Activated naive CD8-positive, alpha-beta T cell treated with anti-CD3 and anti-CD28 coated beads, Interleukin-2, amount 10 ng/mL, durations not matched to agents 7 days and 5 days (primary cell): ENCODE results near the gene CGNL1. TPM values are rescaled to one million over a fixed set of nuclear protein-coding genes. Genes with fewer than 3 reads are reported as not detected.

Source experiments
- ATAC-seq: fragments of 150-1000 bp; cut with Tn5 transposase; one replicate; pipeline ENCODE4 v1.10.0; 2021; ENCODE audit warnings: low read depth, moderate library complexity
- POLR2A ChIA-PET: fragments of 350-600 bp; sonication (Branson Sonifier 250); formaldehyde crosslinking; loops from one replicate; lab custom pipeline; 2021; ENCODE audit warnings: antibody characterized with exemption; lab: Charles Lee
- DNase-seq: peaks from one replicate; pipeline ENCODE4 v3.0.0; 2021
- H3K27ac Mint-ChIP-seq: one replicate; pipeline ENCODE4 v1.8.0; 2022; ENCODE audit warnings: mild to moderate bottlenecking, mixed read lengths
- H3K27me3 Mint-ChIP-seq: one replicate; pipeline ENCODE4 v1.8.0; 2022; ENCODE audit warnings: mild to moderate bottlenecking, moderate library complexity, mixed read lengths
- H3K36me3 Mint-ChIP-seq: one replicate; pipeline ENCODE4 v1.8.0; 2021; ENCODE audit warnings: mild to moderate bottlenecking, mixed read lengths
- H3K4me1 Mint-ChIP-seq: one replicate; pipeline ENCODE4 v1.8.0; 2021; ENCODE audit warnings: mixed read lengths
- H3K4me3 Mint-ChIP-seq: one replicate; pipeline ENCODE4 v1.8.0; 2022; ENCODE audit warnings: mild to moderate bottlenecking, moderate library complexity, mixed read lengths
- H3K9me3 Mint-ChIP-seq: one replicate; pipeline ENCODE4 v1.8.0; 2021; ENCODE audit warnings: mixed read lengths
- total RNA-seq, 2 experiments: library from RNA; stranded (reverse); gene quantifications; one replicate each; pipeline ENCODE4 v1.2.3, GENCODE V29; 2021

The CGNL1 gene
- total RNA-seq, 2 experiments from 2014 or later, result not detected

DNA sequence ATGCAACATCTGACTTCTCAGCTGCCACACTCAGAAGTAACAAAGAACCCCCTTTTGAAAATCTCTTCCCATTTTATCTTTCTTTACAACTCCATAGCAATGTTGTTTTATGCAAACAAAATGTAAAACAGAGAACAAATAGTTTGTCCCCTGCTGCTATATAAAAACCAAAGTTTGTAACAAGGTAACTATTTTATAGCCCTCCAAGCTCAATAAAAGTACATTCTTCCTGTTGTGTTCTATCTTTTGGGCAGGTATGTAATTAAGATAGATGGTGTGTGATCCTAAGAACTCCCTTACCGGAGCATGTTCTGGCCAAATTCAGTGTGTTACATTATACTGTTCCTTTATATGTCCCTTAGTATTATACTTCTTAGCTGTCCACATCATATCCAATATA is 12.6 kb upstream of the CGNL1 start:
- DNase-seq, result no peak
- POLR2A ChIA-PET, result no interaction called here
- H3K36me3 Mint-ChIP-seq, result no peaks in the 10 kb centered on the region

DNA sequence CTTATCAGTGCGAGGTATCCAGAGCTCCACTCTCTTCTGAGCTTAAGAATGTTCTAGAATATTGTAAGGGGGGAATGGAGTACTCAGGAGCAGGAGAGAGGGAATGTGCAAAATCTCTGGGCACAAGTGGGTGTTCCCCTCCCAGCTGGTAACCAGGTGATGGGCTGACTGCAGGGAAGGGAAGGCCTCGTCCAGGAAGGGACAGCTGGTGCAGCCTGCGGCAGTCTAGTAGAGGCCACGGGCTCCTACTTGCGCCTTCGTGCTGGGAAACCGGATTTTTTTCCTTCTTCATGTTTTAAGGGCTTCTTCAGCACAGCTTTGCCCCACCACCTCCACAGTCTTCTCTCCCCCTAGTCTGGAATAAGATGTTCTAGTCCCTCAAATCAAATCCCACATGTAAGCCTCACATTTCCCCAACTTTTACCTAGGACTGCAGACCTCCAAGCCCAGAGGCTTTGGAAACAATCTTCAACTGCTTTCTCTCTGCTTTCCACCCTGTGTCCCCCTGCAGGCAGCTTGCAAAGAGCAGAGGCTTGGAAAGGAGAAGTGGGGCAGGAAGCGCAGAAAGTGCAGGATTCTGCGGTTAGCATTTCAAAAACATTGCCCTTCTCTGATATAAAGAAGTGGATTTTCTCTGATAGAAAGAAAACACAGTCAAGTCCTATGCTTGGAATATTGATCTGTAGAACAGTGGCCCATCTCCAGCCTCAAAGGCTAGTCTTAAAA is 11.9 kb upstream of the CGNL1 start:
- H3K27ac Mint-ChIP-seq, result no peak overlapping the region
- no peak for DNase-seq
- H3K9me3 Mint-ChIP-seq, result no peaks in the 10 kb centered on the region
- no peaks in the 10 kb centered on the region for H3K36me3 Mint-ChIP-seq
- no peak overlapping the region for H3K4me3 Mint-ChIP-seq
- H3K27me3 Mint-ChIP-seq, result no peaks in the 10 kb centered on the region
- POLR2A ChIA-PET, result interaction anchor here (0.5 to 0.7 kb wide), 2 partner anchors 354 to 810 kb away, joined by 3 to 5 read pairs; no protein-coding TSS in a partner anchor
- H3K4me1 Mint-ChIP-seq, result no peaks in the 10 kb centered on the region
- no peak for ATAC-seq

More for the DNA sequence above, 12.6 kb upstream of the CGNL1 start:
- Mint-ChIP-seq H3K4me3 (no peak overlapping the region), H3K9me3 (no peaks in the 10 kb centered on the region), H3K27ac (no peak overlapping the region), H3K4me1 (no peaks in the 10 kb centered on the region), H3K27me3 (no peaks in the 10 kb centered on the region)
- ATAC-seq, result no peak

DNA sequence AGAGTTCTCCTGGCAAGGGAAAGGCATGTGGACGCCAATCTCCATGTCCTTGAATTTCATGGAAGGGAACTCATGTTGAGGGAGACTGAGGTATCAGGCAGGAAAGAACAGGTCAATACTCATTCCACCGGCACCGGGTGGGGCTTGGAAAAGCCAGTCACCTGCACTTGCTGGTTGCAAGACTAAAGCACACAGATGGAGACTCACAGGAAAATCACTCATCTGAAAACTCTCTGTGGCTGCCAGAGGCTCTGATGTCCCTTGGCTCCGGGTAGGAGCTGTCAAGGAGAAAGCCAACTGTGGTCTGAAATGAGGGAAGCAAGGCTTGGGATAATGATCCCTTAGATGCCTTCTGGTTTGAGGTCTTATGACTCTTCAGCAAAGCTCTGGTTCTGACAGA is 8.7 kb upstream of the CGNL1 start:
- ATAC-seq (no peak), DNase-seq (no peak)
- no peaks in the 10 kb centered on the region for H3K36me3 Mint-ChIP-seq
- H3K4me1 Mint-ChIP-seq, result no peaks in the 10 kb centered on the region
- POLR2A ChIA-PET, result no interaction called here
- H3K27me3 Mint-ChIP-seq, result peaks cover 1% of the 10 kb centered on the region
- no peak overlapping the region for H3K4me3 Mint-ChIP-seq
- H3K27ac Mint-ChIP-seq, result no peak overlapping the region
- no peaks in the 10 kb centered on the region for H3K9me3 Mint-ChIP-seq

DNA sequence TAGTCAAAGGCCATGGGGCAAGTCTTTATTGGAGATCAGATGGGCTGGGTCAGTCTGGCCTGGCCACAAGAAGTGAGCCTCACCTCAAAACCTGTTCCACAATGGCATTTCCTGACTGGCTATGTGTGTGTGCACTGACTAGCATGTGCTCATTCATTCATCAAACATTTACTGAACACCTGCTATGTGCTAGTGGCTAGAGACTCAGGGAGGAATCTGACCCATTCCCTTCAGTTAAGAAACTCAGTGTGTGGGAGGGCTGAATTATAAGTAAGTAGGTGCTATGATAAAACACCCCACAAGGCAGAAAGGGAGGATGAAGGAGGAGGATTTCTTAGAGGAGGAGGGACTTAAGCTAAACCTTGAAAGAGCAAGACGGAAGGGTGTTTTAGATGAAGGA is 5.4 kb upstream of the CGNL1 start:
- DNase-seq (no peak), ATAC-seq (no peak)
- peaks cover 1% of the 10 kb centered on the region for H3K36me3 Mint-ChIP-seq
- H3K4me1 Mint-ChIP-seq, result peaks cover 1% of the 10 kb centered on the region
- H3K9me3 Mint-ChIP-seq, result no peaks in the 10 kb centered on the region
- H3K27ac Mint-ChIP-seq, result no peak overlapping the region
- peaks cover 31% of the 10 kb centered on the region for H3K27me3 Mint-ChIP-seq
- POLR2A ChIA-PET, result no interaction called here
- H3K4me3 Mint-ChIP-seq, result no peak overlapping the region

DNA sequence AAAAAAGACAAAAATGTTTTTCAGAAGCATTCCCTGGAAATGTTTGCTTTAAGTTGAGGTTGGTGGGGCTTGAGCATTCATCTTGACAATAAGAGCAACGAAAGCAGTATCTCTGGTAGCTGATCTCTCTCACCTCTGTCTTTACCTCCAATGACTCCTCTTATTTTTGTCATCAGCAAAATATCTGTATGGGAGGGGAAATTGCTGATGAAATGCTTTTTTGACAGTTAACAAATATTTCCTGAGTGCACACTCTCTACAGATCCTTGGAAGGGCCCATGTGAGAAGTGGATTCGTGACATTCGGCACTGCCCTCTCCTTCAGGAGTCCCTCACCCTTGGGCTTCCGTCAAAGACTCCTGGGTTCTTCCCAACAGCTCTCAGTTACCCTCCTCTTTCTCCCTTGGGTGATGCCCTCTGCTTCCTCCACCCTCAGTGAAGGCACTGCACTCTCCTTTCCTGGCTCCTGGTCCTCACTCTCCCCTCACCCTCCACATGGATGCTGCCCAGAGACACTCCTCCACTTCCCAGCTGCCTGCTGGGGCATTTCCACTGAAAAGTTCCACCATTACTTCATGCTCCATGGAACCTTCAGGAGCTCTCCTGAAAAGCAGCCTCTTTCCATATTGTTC is 2.9 kb upstream of the CGNL1 start:
- Mint-ChIP-seq H3K27me3 (peaks cover 48% of the 10 kb centered on the region), H3K36me3 (peaks cover 2% of the 10 kb centered on the region), H3K27ac (no peak overlapping the region), H3K4me1 (peaks cover 2% of the 10 kb centered on the region), H3K9me3 (no peaks in the 10 kb centered on the region), H3K4me3 (no peak overlapping the region)
- DNase-seq (no peak), ATAC-seq (no peak)
- POLR2A ChIA-PET, result no interaction called here

DNA sequence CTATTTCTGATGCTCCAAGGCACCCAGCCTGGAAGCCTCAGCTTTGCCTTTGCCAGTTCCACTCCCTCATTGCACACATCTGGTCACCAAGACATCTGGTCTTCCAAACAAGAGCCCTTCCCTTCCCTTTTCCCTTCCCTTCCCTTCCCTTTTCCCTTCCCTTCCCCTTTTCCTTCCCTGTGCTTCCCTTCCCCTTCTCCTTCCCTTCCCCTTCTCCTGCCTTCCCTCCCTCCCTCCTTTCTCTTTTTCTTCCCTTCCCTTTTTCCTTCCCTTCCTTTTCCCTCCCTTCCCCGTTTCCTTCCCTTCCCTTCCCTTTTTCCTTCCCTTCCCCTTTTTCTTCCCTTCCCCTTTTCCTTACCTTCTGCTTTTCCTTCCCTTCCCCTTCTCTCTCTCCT is 2.4 kb upstream of the CGNL1 start:
- peaks cover 2% of the 10 kb centered on the region for H3K36me3 Mint-ChIP-seq
- no peak for ATAC-seq
- H3K4me1 Mint-ChIP-seq, result peaks cover 2% of the 10 kb centered on the region
- no peaks in the 10 kb centered on the region for H3K9me3 Mint-ChIP-seq
- POLR2A ChIA-PET, result no interaction called here
- H3K27me3 Mint-ChIP-seq, result peaks cover 53% of the 10 kb centered on the region
- H3K4me3 Mint-ChIP-seq, result no peak overlapping the region
- no peak for DNase-seq
- no peak overlapping the region for H3K27ac Mint-ChIP-seq

DNA sequence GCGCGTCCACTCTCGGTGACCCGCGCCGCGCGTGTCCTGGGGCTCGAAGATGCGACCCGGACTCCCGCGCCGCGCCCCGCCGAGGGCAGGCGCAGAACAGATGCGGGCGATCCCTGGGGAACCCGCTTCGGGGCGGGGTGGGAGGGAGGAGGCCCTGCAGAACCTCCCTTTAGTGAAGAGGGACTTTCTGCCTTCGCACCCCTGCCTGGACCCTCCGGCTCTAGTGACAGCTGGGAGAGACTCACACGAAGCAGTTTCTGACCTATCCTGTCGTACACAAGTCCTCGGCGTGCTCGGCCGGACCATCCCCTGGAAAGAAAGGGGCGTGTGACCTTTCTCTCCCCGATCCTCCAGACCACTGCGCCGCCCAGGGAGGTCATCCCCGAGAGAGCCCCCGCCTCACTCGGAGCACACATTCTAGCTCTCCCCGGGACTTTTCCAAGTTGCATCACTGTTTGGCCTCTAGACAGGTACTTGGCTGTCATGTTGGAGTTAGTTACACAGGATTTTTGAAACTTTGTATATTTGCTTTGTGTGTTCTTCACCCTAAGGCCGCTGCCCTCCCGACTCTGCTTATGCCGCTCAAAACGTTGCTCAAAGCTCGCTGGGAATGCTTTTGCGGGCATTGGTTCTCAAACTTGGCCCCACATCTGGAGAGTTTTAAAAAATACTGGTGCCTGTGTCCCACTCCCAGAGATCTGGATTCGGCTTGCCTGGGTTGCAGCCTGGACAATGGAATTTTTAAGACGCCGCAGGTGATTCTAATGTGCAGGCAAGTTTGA is 582 bp downstream of the CGNL1 start:
- ATAC-seq (no peak), DNase-seq (no peak)
- peak overlapping the region; percentile 20 for H3K4me3 Mint-ChIP-seq
- H3K4me1 Mint-ChIP-seq, result peaks cover 2% of the 10 kb centered on the region
- H3K36me3 Mint-ChIP-seq, result peaks cover 2% of the 10 kb centered on the region
- H3K9me3 Mint-ChIP-seq, result no peaks in the 10 kb centered on the region
- POLR2A ChIA-PET, result no interaction called here
- no peak overlapping the region for H3K27ac Mint-ChIP-seq
- H3K27me3 Mint-ChIP-seq, result peaks cover 59% of the 10 kb centered on the region

DNA sequence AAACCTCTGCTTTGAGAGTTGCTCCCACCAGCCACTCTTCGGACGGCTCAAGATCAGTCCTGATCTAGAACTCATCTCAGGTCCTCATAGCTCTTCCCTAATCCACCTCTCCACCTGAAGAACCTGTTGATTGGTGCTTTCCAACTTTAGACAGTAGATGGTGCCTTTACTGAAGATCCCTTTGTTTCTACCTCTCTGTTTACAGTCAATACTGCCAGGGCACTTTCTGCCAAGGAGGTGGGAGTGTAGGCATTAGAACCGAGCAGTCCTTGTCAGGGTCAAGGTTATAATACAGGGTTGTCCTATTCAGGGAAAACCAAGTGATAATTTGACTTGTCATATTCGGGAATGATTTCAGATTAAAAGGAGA is 1.2 kb downstream of the CGNL1 start:
- Mint-ChIP-seq H3K36me3 (peaks cover 2% of the 10 kb centered on the region), H3K4me1 (peaks cover 2% of the 10 kb centered on the region), H3K27me3 (peaks cover 59% of the 10 kb centered on the region), H3K9me3 (no peaks in the 10 kb centered on the region), H3K4me3 (no peak overlapping the region), H3K27ac (no peak overlapping the region)
- POLR2A ChIA-PET, result no interaction called here
- DNase-seq (no peak), ATAC-seq (no peak)

DNA sequence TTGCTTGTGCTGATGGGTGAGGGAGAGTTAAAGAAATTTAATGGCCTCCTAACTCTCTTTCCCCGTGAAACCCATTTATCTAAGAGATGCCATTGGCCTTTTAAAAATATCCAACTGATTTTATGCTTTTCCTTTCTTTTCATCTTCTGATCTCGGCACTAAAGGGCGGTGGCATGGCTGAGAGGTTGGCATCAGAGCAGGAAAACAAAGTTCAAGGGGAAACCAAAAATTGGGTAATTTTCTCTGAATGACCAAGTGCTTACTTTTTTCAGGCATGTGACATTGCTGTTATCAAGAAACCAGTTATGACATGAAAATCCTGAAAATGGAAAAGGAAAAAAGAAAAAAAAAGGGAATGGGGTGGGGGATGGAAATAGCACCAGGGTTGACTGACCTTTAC is 3.2 kb downstream of the CGNL1 start:
- H3K27ac Mint-ChIP-seq, result no peak overlapping the region
- H3K9me3 Mint-ChIP-seq, result no peaks in the 10 kb centered on the region
- H3K36me3 Mint-ChIP-seq, result peaks cover 2% of the 10 kb centered on the region
- DNase-seq (no peak), ATAC-seq (no peak)
- POLR2A ChIA-PET, result no interaction called here
- peaks cover 49% of the 10 kb centered on the region for H3K27me3 Mint-ChIP-seq
- H3K4me1 Mint-ChIP-seq, result peaks cover 2% of the 10 kb centered on the region
- no peak overlapping the region for H3K4me3 Mint-ChIP-seq

DNA sequence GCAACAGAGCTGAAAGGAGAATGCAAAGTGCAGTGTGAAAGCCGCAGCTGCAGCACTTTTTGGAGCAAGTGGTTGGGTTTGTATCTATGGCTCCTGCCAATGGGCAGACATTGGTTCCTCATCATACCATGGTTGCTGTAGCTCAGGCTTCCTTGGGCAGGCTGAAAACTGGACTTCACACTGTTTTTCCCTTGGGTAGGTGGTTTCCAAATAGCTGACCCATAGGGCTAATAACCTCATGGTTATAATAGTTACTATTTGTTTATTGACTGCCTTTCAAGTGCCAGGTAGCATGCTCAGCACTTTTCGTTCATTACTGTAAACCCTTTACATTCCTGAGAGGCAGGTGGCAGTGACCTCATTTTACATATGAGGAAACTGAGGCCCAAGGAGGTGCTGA is 4.5 kb downstream of the CGNL1 start:
- Mint-ChIP-seq H3K4me1 (peaks cover 1% of the 10 kb centered on the region), H3K27me3 (peaks cover 35% of the 10 kb centered on the region), H3K36me3 (peaks cover 1% of the 10 kb centered on the region), H3K27ac (no peak overlapping the region), H3K4me3 (no peak overlapping the region), H3K9me3 (no peaks in the 10 kb centered on the region)
- no peak for DNase-seq
- no peak for ATAC-seq
- POLR2A ChIA-PET, result no interaction called here

DNA sequence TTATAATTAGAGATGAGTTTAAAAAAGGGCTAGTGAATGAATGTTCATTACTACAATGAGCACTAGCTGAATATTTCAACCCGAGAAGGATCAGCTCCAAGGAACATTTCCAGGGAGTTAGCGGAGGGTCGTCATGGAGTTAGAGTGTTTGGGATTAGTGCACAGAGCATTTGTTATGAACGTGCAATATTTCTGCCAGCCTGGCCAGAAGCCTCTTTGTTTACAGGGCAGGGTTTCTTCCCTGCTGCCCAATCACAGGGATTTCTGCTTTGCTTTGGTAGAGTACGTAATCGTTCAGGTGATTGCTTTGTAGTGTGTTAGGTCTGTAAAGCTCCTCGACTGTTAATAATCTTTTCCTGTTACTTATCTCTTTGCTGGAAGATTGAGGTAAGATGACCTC is 5.9 kb downstream of the CGNL1 start:
- ATAC-seq, result no peak
- DNase-seq, result no peak
- H3K4me1 Mint-ChIP-seq, result no peaks in the 10 kb centered on the region
- no peak overlapping the region for H3K27ac Mint-ChIP-seq
- H3K4me3 Mint-ChIP-seq, result no peak overlapping the region
- no peaks in the 10 kb centered on the region for H3K36me3 Mint-ChIP-seq
- H3K9me3 Mint-ChIP-seq, result no peaks in the 10 kb centered on the region
- peaks cover 27% of the 10 kb centered on the region for H3K27me3 Mint-ChIP-seq
- POLR2A ChIA-PET, result no interaction called here

DNA sequence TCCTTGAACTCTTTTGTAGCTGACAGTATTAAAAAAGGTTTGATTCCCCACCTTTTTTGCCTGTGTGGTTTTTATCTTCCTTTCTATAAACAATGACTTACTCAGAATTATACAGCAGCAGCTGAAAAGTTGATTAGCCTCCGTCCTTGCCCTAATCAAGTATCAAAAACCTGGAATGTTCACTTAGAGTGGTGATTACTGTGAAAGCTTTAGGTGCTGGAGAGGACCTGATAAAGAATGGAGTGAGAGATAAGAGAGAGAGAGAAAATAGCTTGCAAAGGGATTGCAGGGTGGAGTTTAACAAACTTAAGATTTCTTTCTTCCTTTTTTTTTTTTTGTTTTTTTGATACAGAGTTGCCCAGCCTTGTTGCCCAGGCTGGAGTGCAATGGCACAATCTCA is 6.7 kb downstream of the CGNL1 start:
- POLR2A ChIA-PET, result no interaction called here
- Mint-ChIP-seq H3K4me1 (no peaks in the 10 kb centered on the region), H3K9me3 (no peaks in the 10 kb centered on the region), H3K27me3 (peaks cover 19% of the 10 kb centered on the region), H3K36me3 (no peaks in the 10 kb centered on the region), H3K4me3 (no peak overlapping the region), H3K27ac (no peak overlapping the region)
- ATAC-seq (no peak), DNase-seq (no peak)

DNA sequence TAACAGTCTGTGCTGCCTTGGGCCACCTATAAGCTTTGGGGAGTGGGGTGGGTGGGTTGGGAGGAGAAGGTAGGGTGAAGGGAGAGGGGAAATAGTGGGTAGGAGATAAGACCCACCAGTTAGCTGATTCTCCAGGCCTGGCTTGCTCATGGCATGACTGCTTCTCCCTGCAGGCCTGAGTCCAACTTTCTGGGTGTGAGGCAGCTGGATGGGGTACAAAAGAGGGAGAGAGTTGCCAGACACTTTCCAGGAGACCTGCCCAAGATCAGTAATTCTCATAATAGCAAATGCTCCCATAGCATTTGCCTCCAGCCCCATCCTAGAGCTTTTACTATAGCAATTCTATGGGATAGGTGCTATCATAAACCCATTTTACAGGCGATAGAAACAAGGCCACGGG is 7.7 kb downstream of the CGNL1 start:
- H3K27me3 Mint-ChIP-seq, result peaks cover 10% of the 10 kb centered on the region
- no peak overlapping the region for H3K27ac Mint-ChIP-seq
- no peaks in the 10 kb centered on the region for H3K9me3 Mint-ChIP-seq
- H3K4me3 Mint-ChIP-seq, result no peak overlapping the region
- no peak for ATAC-seq
- no peak for DNase-seq
- POLR2A ChIA-PET, result no interaction called here
- no peaks in the 10 kb centered on the region for H3K36me3 Mint-ChIP-seq
- H3K4me1 Mint-ChIP-seq, result no peaks in the 10 kb centered on the region

DNA sequence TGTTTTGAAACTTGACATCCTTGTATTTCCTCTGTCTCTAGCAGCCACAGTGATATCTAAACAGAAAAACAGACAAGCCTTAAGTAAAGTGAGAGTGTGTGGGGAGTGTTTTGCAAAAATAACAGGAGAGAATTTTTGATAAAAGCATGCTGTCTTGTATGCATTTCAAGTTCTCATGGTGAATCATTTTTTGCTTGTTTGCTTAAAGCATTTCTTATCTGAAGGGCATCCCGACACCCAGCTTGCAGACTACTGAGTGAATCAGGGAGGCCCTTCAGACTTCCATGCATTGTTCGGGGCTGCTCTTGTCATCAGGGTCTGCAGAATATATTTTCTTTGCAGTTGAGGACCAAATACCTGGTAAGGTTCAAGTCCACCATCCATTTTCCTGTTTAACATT is 8.5 kb downstream of the CGNL1 start:
- H3K9me3 Mint-ChIP-seq, result no peaks in the 10 kb centered on the region
- ATAC-seq (no peak), DNase-seq (no peak)
- H3K4me3 Mint-ChIP-seq, result no peak overlapping the region
- no peaks in the 10 kb centered on the region for H3K36me3 Mint-ChIP-seq
- H3K27me3 Mint-ChIP-seq, result peaks cover 6% of the 10 kb centered on the region
- POLR2A ChIA-PET, result no interaction called here
- H3K4me1 Mint-ChIP-seq, result no peaks in the 10 kb centered on the region
- H3K27ac Mint-ChIP-seq, result no peak overlapping the region
